Measurements from ENCODE around the gene CNP. TPM values are rescaled to one million over a fixed set of nuclear protein-coding genes. Genes with fewer than 3 reads are reported as not detected.

Gene CNP
- total and polyA plus RNA-seq, 2 donors (not counting 1 experiment from before 2014, with no cell fraction given): 19.0 to 45.2 TPM

GRCh38 chr17:41932816-41933389 is 33.7 kb upstream of the CNP start:
- H3K27ac ChIP-seq (ENCODE audit: low read length in 2 of 2): no peak overlapping the region
- no peaks in the 10 kb centered on the region for H3K79me2 ChIP-seq (ENCODE audit: control insufficient read depth, insufficient read depth, low read length)
- H3K9me3 ChIP-seq (ENCODE audit: control extremely low read depth in 1 of 3, control insufficient read depth in 2 of 3, insufficient read depth in 1 of 3, low read length in 2 of 3): no peaks in the 10 kb centered on the region
- no peaks in the 10 kb centered on the region for H3K27me3 Mint-ChIP-seq
- no peak overlapping the region for H3K4me3 Mint-ChIP-seq
- DNase-seq (peak; percentile 43), ATAC-seq (ENCODE audit: low read depth) (no peak)
- ChIA-PET CTCF (interaction anchor here (0.6 to 1.4 kb wide), 5 partner anchors 14 to 251 kb away, joined by 3 to 4 read pairs (median 3); partner anchors contain the start of genes ACLY and DNAJC7), POLR2A (interaction anchor here (0.7 to 1.2 kb wide), 3 partner anchors 8 to 785 kb away, joined by 3 to 4 read pairs (median 3); no protein-coding TSS in a partner anchor)
- H3K27me3 ChIP-seq (replicated peaks in 1 of 4; ENCODE audit: control extremely low read depth in 1 of 4, control insufficient read depth in 3 of 4, insufficient read depth in 4 of 4, low read length in 3 of 4): no peaks in the 10 kb centered on the region
- no peaks in the 10 kb centered on the region for H3K36me3 ChIP-seq (replicated peaks in 1 of 2; ENCODE audit: control extremely low read depth in 1 of 2, control insufficient read depth in 1 of 2, extremely low read depth in 1 of 2, insufficient read depth in 2 of 2, low read length in 1 of 2)
- peak overlapping the region; percentile 1 for H3K27ac Mint-ChIP-seq
- peaks cover 24% of the 10 kb centered on the region for H3K4me1 Mint-ChIP-seq
- H2AFZ ChIP-seq (ENCODE audit: insufficient read depth, low read depth, low read length, poor library complexity, severe bottlenecking): peak overlapping the region; percentile 14
- no CpG with 5 or more reads among the region's 2 CpGs for WGBS (ENCODE audit: insufficient coverage)
- TF ChIP-seq EZH2 (IDR thresholded peaks at IDR 0.05; ENCODE audit: borderline replicate concordance, insufficient read depth, low read depth, low read length, poor library complexity, severe bottlenecking): no peak
- no peak for TF ChIP-seq CTCF (IDR thresholded peaks at IDR 0.05)
- H3K4me1 ChIP-seq (ENCODE audit: control insufficient read depth in 2 of 2, insufficient read depth in 2 of 2, low read length in 2 of 2): peaks cover 10 to 22% of the 10 kb centered on the region in 2 donors
- no peaks in the 10 kb centered on the region for H3K9me3 Mint-ChIP-seq (ENCODE audit: insufficient read depth)
- intact Hi-C loops (cut with micrococcal nuclease): no loop called here
- H3K9ac ChIP-seq (ENCODE audit: low read length): no peak overlapping the region
- H4K20me1 ChIP-seq (ENCODE audit: control insufficient read depth, insufficient read depth, low read length, poor library complexity, severe bottlenecking): no peaks in the 10 kb centered on the region
- H3K4me3 ChIP-seq (ENCODE audit: control extremely low read depth in 1 of 5, extremely low read depth in 1 of 5, insufficient read depth in 1 of 5, low read depth in 2 of 5, low read length in 4 of 5): no peak overlapping the region
- no peak overlapping the region for H3K4me2 ChIP-seq (replicated peaks; ENCODE audit: low read depth, low read length, poor library complexity, severe bottlenecking)

GRCh38 chr17:41935641-41936040 is 31.0 kb upstream of the CNP start:
- Mint-ChIP-seq H3K4me3 (no peak overlapping the region), H3K27me3 (no peaks in the 10 kb centered on the region), H3K27ac (no peak overlapping the region), H3K4me1 (peaks cover 8% of the 10 kb centered on the region), H3K9me3 (ENCODE audit: insufficient read depth) (no peaks in the 10 kb centered on the region)
- H4K20me1 ChIP-seq (ENCODE audit: control insufficient read depth, insufficient read depth, low read length, poor library complexity, severe bottlenecking): no peaks in the 10 kb centered on the region
- H3K9me3 ChIP-seq (ENCODE audit: control extremely low read depth in 1 of 3, control insufficient read depth in 2 of 3, insufficient read depth in 1 of 3, low read length in 2 of 3): no peaks in the 10 kb centered on the region
- DNase-seq: no peak
- no peak overlapping the region for H3K4me2 ChIP-seq (replicated peaks; ENCODE audit: low read depth, low read length, poor library complexity, severe bottlenecking)
- H3K4me1 ChIP-seq (ENCODE audit: control insufficient read depth in 2 of 2, insufficient read depth in 2 of 2, low read length in 2 of 2): peaks cover 4 to 14% of the 10 kb centered on the region in 2 donors
- no peak overlapping the region for H3K27ac ChIP-seq (ENCODE audit: low read length in 2 of 2)
- ATAC-seq (ENCODE audit: low read depth): no peak
- 100% methylated on average over 6 of the region's 6 CpGs for WGBS (ENCODE audit: insufficient coverage)
- CTCF ChIA-PET: no interaction called here
- TF ChIP-seq CTCF (IDR thresholded peaks at IDR 0.05) (no peak), EZH2 (IDR thresholded peaks at IDR 0.05; ENCODE audit: borderline replicate concordance, insufficient read depth, low read depth, low read length, poor library complexity, severe bottlenecking) (no peak)
- H3K4me3 ChIP-seq (ENCODE audit: control extremely low read depth in 1 of 5, extremely low read depth in 1 of 5, insufficient read depth in 1 of 5, low read depth in 2 of 5, low read length in 4 of 5): no peak overlapping the region
- H3K36me3 ChIP-seq (replicated peaks in 1 of 2; ENCODE audit: control extremely low read depth in 1 of 2, control insufficient read depth in 1 of 2, extremely low read depth in 1 of 2, insufficient read depth in 2 of 2, low read length in 1 of 2): no peaks in the 10 kb centered on the region
- no peak overlapping the region for H3K9ac ChIP-seq (ENCODE audit: low read length)
- H3K27me3 ChIP-seq (replicated peaks in 1 of 4; ENCODE audit: control extremely low read depth in 1 of 4, control insufficient read depth in 3 of 4, insufficient read depth in 4 of 4, low read length in 3 of 4): no peaks in the 10 kb centered on the region
- POLR2A ChIA-PET: interaction anchor here (0.9 kb wide), 1 partner anchor 31 kb away, joined by 3 read pairs; the partner anchor contains the start of gene CNP
- no peak overlapping the region for H2AFZ ChIP-seq (ENCODE audit: insufficient read depth, low read depth, low read length, poor library complexity, severe bottlenecking)
- H3K79me2 ChIP-seq (ENCODE audit: control insufficient read depth, insufficient read depth, low read length): no peaks in the 10 kb centered on the region
- intact Hi-C loops (cut with micrococcal nuclease): no loop called here
